ENCODE results near the gene VILL. TPM values are rescaled to one million over a fixed set of nuclear protein-coding genes. Genes with fewer than 3 reads are reported as not detected.
A peak's percentile ranks its signal among the peaks of the same experiment; 100 is the strongest.

Gene VILL
- total RNA-seq, 1 donor from 2014 or later: 16.9 TPM

DNA sequence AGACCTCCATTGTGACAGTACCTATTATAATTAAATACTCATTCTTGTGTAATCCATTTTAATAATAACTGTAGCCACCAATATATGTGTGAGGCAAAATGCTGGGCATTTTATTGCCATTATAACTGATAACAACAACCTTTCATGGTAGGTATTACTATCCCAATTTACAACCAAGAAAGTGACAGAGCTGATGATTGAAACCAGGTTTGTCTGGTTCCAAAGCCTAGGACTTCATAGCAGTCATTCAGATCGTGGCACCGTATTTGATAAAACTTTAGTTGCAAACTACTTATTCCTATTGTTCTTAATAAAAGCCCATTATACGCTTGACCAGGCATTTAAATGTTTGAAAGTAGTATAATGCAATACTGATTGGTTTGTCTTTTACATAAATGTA, 26.4 kb upstream of the VILL start:
- H3K4me3 Mint-ChIP-seq: peak overlapping the region; percentile 67
- no peak for DNase-seq (ENCODE audit: extremely low spot score, unreplicated experiment)
- TF ChIP-seq, protein P1, sequence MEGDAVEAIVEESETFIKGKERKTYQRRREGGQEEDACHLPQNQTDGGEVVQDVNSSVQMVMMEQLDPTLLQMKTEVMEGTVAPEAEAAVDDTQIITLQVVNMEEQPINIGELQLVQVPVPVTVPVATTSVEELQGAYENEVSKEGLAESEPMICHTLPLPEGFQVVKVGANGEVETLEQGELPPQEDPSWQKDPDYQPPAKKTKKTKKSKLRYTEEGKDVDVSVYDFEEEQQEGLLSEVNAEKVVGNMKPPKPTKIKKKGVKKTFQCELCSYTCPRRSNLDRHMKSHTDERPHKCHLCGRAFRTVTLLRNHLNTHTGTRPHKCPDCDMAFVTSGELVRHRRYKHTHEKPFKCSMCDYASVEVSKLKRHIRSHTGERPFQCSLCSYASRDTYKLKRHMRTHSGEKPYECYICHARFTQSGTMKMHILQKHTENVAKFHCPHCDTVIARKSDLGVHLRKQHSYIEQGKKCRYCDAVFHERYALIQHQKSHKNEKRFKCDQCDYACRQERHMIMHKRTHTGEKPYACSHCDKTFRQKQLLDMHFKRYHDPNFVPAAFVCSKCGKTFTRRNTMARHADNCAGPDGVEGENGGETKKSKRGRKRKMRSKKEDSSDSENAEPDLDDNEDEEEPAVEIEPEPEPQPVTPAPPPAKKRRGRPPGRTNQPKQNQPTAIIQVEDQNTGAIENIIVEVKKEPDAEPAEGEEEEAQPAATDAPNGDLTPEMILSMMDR (conservative IDR thresholded peaks at IDR 0.05): no peak
- H3K27me3 Mint-ChIP-seq: no peaks in the 10 kb centered on the region
- H3K9me3 Mint-ChIP-seq: no peaks in the 10 kb centered on the region
- peak overlapping the region; percentile 53 for H3K27ac Mint-ChIP-seq
- H3K4me1 Mint-ChIP-seq (ENCODE audit: unreplicated experiment): peaks cover 38% of the 10 kb centered on the region
- H3K36me3 Mint-ChIP-seq: peaks cover 23% of the 10 kb centered on the region

DNA sequence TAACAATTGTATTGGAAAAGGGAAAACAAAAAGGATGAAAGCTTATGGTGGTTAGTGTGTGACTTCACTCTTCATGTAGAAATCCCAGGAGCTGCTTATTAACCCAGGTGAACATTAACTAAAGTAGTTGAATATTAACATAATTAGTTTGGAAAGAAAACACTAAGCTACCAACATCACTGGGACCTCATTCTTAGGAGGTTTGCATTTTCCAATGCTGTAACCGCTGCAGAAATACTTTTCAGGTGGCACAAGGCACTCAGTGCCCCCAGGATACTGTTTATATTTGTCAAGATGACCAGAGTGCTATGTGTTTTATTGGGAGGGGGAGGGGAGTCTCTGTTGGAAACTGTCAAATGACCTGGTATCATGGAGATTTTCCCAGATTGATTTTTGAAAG, 25.9 kb upstream of the VILL start:
- no peak for DNase-seq (ENCODE audit: extremely low spot score, unreplicated experiment)
- H3K4me1 Mint-ChIP-seq (ENCODE audit: unreplicated experiment): peaks cover 38% of the 10 kb centered on the region
- H3K27me3 Mint-ChIP-seq: no peaks in the 10 kb centered on the region
- no peaks in the 10 kb centered on the region for H3K9me3 Mint-ChIP-seq
- H3K27ac Mint-ChIP-seq: peak overlapping the region; percentile 53
- H3K36me3 Mint-ChIP-seq: peaks cover 24% of the 10 kb centered on the region
- H3K4me3 Mint-ChIP-seq: peak overlapping the region; percentile 67
- TF ChIP-seq, protein P1 (conservative IDR thresholded peaks at IDR 0.05): no peak

DNA sequence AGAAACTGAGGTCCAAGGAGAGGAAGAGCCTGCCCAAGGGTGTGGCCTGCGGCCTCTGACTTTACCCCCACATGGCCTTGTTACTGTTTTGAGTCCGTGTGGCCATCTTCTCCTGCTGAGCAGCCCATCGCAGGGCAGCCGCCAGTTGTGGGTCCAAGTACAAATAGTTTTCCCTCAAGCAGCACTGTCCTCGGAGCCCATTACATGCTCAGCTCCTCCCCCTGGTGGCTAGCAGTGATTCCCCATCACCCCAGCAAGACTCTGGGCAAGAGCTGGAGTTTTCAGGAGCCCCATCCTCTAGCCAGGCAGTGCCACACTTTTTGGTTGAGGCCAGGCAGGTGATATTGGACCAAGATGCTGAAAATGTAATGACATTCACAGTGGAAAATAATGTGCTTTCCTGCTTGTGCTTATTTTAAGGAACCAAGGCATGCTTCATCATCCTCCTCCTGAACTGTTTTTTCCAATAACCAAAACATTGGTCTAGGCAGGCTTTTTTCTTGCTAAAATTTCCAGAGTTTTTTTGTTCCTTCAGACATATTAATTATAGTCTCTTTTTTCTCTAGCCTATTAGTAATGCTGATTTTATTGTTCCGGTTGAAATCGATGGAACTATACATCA, 23.2 kb upstream of the VILL start:
- TF ChIP-seq, protein P1 (conservative IDR thresholded peaks at IDR 0.05): peak; percentile 84
- DNase-seq (ENCODE audit: extremely low spot score, unreplicated experiment): no peak
- peaks cover 34% of the 10 kb centered on the region for H3K4me1 Mint-ChIP-seq (ENCODE audit: unreplicated experiment)
- no peaks in the 10 kb centered on the region for H3K27me3 Mint-ChIP-seq
- no peak overlapping the region for H3K27ac Mint-ChIP-seq
- no peaks in the 10 kb centered on the region for H3K9me3 Mint-ChIP-seq
- peaks cover 33% of the 10 kb centered on the region for H3K36me3 Mint-ChIP-seq
- no peak overlapping the region for H3K4me3 Mint-ChIP-seq

DNA sequence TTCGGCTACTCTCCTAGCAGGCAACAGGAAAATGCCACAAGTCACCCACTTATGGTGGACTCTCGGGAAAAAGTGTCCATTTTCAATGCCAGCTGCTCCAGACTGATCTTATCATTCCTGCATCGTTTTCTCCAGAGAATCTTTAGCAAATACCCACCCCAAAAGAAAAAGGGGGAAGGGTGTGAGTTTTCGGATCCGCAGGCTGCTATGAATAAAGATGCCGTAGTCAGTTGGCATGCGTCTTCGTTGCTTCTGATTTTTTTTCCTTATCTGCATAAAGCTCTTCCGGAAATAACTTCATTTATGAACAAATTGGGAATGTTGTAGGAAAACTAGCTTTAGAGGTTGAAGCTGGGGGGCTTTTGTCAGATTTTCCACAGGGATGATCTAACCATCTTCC, 22.4 kb upstream of the VILL start:
- TF ChIP-seq, protein P1 (conservative IDR thresholded peaks at IDR 0.05): no peak
- peaks cover 29% of the 10 kb centered on the region for H3K4me1 Mint-ChIP-seq (ENCODE audit: unreplicated experiment)
- no peak for DNase-seq (ENCODE audit: extremely low spot score, unreplicated experiment)
- no peaks in the 10 kb centered on the region for H3K9me3 Mint-ChIP-seq
- no peak overlapping the region for H3K4me3 Mint-ChIP-seq
- H3K36me3 Mint-ChIP-seq: peaks cover 33% of the 10 kb centered on the region
- H3K27me3 Mint-ChIP-seq: no peaks in the 10 kb centered on the region
- H3K27ac Mint-ChIP-seq: no peak overlapping the region

DNA sequence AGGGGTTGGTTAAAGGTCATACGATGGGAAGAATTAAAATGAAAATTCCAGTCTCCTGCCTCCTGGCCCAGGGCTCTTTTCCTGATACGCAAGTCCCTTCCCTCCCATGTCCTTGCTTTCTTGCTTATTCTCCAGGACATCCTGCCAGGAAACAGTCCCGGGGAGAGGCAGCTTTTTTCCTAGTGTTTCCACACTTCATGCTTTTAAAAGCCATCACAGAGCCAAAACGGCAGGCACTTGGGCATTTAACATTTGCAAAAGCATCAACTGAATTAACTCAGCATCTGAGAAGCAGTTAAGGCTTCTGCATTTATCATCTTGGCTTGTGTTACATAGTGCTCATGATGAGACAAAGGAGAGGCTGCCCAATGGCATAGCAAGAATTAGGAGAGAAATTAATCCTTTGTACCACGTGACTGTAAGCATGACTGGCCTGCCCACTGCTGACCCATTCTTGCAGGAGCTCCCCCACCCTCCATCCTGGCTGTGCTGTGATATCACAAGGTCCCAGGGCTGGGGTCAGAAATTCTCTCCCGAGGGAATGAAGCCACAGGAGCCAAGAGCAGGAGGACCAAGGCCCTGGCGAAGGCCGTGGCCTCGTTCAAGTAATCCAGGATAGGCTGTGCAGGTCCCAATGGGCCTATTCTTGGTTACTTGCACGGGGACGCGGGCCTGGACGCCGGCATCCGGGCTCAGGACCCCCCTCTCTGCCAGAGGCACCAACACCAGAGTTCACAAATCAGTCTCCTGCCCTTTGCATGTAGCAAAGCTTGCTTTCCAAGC, 21.6 kb upstream of the VILL start:
- Mint-ChIP-seq H3K27me3 (no peaks in the 10 kb centered on the region), H3K27ac (no peak overlapping the region)

More for the DNA sequence above, 21.6 kb upstream of the VILL start:
- no peak overlapping the region for H3K4me3 Mint-ChIP-seq
- H3K36me3 Mint-ChIP-seq: peaks cover 40% of the 10 kb centered on the region
- TF ChIP-seq, protein P1 (conservative IDR thresholded peaks at IDR 0.05): no peak
- no peaks in the 10 kb centered on the region for H3K9me3 Mint-ChIP-seq
- no peak for DNase-seq (ENCODE audit: extremely low spot score, unreplicated experiment)
- peaks cover 27% of the 10 kb centered on the region for H3K4me1 Mint-ChIP-seq (ENCODE audit: unreplicated experiment)

Measured in type B pancreatic cell (in vitro differentiated cells).